CD4-positive, alpha-beta memory T cell (primary cell): ENCODE results near the gene ZNF92. TPM values are rescaled to one million over a fixed set of nuclear protein-coding genes. Genes with fewer than 3 reads are reported as not detected.
"Not testable (repeated sequence)": the region's sequence is repeated elsewhere in the genome, so short reads cannot be mapped to it uniquely, and the experiment has no call there.

Source experiments
- CTCF ChIA-PET: fragments of 350-600 bp; sonication (Branson Sonifier 250); formaldehyde crosslinking; loops from one replicate; lab custom pipeline; 2021; ENCODE audit warnings: inconsistent platforms; ENCODE audit not compliant: partially characterized antibody; lab: Charles Lee
- POLR2A ChIA-PET: fragments of 350-600 bp; sonication (Branson Sonifier 250); formaldehyde crosslinking; loops from one replicate; lab custom pipeline; 2021; ENCODE audit not compliant: partially characterized antibody; lab: Charles Lee
- DNase-seq, 5 donors: peaks; one replicate each; pipeline versions ENCODE4 v3.0.0 to v3.0.0-alpha.2; 2020 to 2022; ENCODE audit warnings: mixed read lengths in 1 of 5
- H3K27ac ChIP-seq: one replicate; pipeline ENCODE4 v1.7.0; 2013; ENCODE audit warnings: low read depth, low read length
- H3K27me3 ChIP-seq: 2 replicates; pipeline ENCODE4 v1.7.0; 2013; ENCODE audit warnings: mild to moderate bottlenecking, low read length, moderate library complexity; ENCODE audit not compliant: insufficient read depth
- H3K36me3 ChIP-seq: 2 replicates; pipeline ENCODE4 v1.7.0; 2013; ENCODE audit warnings: mild to moderate bottlenecking, low read length, moderate library complexity; ENCODE audit not compliant: insufficient read depth
- H3K4me1 ChIP-seq: 2 replicates; pipeline ENCODE4 v1.7.0; 2013; ENCODE audit warnings: mild to moderate bottlenecking, low read length, moderate library complexity; ENCODE audit not compliant: insufficient read depth
- H3K4me3 ChIP-seq, 2 donors: one replicate each; pipeline ENCODE4 v1.7.0; 2013; ENCODE audit warnings: low read length in 2 of 2, mild to moderate bottlenecking in 1 of 2
- H3K9me3 ChIP-seq, 2 donors: one replicate each; pipeline ENCODE4 v1.7.0; 2013; ENCODE audit warnings: low read length in 2 of 2, control low read depth in 1 of 2; ENCODE audit not compliant: control insufficient read depth in 1 of 2
- H3K27ac Mint-ChIP-seq, 7 donors: one replicate each; pipeline ENCODE4 v1.8.0; 2020 to 2021; ENCODE audit warnings: mixed read lengths in 7 of 7, mild to moderate bottlenecking in 6 of 7, inconsistent platforms in 3 of 7, moderate library complexity in 3 of 7
- H3K27me3 Mint-ChIP-seq, 2 donors: one replicate each; pipeline ENCODE4 v1.8.0; 2020 to 2021; ENCODE audit warnings: mixed read lengths in 2 of 2
- H3K36me3 Mint-ChIP-seq, 2 donors: one replicate each; pipeline ENCODE4 v1.8.0; 2020 to 2021; ENCODE audit warnings: mixed read lengths in 2 of 2, inconsistent platforms in 1 of 2, mild to moderate bottlenecking in 1 of 2
- H3K4me1 Mint-ChIP-seq, 4 donors: one replicate each; pipeline ENCODE4 v1.8.0; 2020 to 2021; ENCODE audit warnings: mixed read lengths in 4 of 4, mild to moderate bottlenecking in 1 of 4
- H3K4me3 Mint-ChIP-seq, 8 donors: one replicate each; pipeline ENCODE4 v1.8.0; 2020 to 2021; ENCODE audit warnings: mixed read lengths in 8 of 8, mild to moderate bottlenecking in 7 of 8, moderate library complexity in 6 of 8, inconsistent platforms in 3 of 8
- H3K9me3 Mint-ChIP-seq, 8 donors: one replicate each; pipeline ENCODE4 v1.8.0; 2020 to 2021; ENCODE audit warnings: mixed read lengths in 8 of 8, mild to moderate bottlenecking in 5 of 8, inconsistent platforms in 3 of 8, moderate library complexity in 1 of 8
- intact Hi-C: fragments of 100-400 bp; cut with micrococcal nuclease; formaldehyde crosslinking; loops from one replicate; pipeline ENCODE4 v1.15.1; 2023
- polyA plus RNA-seq, 2 donors: library from polyadenylated mRNA; unstranded; fragments of 300-500 nt; fragmentation: Illumina TruSeq; gene quantifications; one replicate each; pipeline ENCODE4 v1.2.3, GENCODE V29; 2021
- total RNA-seq, 2 experiments: library from RNA; stranded (reverse); gene quantifications; one replicate each; pipeline ENCODE4 v1.2.3, GENCODE V29; 2021

Gene ZNF92
- total and polyA plus RNA-seq, 4 experiments from 2014 or later, result 10.4 to 35.3 (median 24.1) TPM

GRCh38 chr7:65438598-65438997 lies 64.9 kb downstream of the ZNF92 start:
- Histone ChIP-seq H3K4me3 (no peak overlapping the region), H3K27ac (no peak overlapping the region), H3K36me3 (no peaks in the 10 kb centered on the region), H3K9me3 (no peaks in the 10 kb centered on the region), H3K4me1 (no peaks in the 10 kb centered on the region), H3K27me3 (no peaks in the 10 kb centered on the region)
- POLR2A ChIA-PET, result no interaction called here
- H3K27me3 Mint-ChIP-seq, result peaks cover 0 to 8% of the 10 kb centered on the region in 2 donors
- CTCF ChIA-PET, result no interaction called here
- intact Hi-C loops, result no loop called here
- no peak overlapping the region for H3K4me3 Mint-ChIP-seq
- DNase-seq, result no peak
- no peak overlapping the region for H3K27ac Mint-ChIP-seq
- H3K4me1 Mint-ChIP-seq, result peaks cover 0 to 2% (median 0%) of the 10 kb centered on the region in 4 donors
- H3K36me3 Mint-ChIP-seq, result no peaks in the 10 kb centered on the region
- H3K9me3 Mint-ChIP-seq, result peaks cover 0 to 3% (median 0%) of the 10 kb centered on the region in 8 donors

GRCh38 chr7:65441010-65441409 lies 67.4 kb downstream of the ZNF92 start:
- Mint-ChIP-seq H3K36me3 (no peaks in the 10 kb centered on the region), H3K27ac (no peak overlapping the region), H3K27me3 (peaks cover 0 to 2% of the 10 kb centered on the region in 2 donors), H3K4me3 (no peak overlapping the region), H3K4me1 (no peaks in the 10 kb centered on the region), H3K9me3 (peaks cover 0 to 2% (median 0%) of the 10 kb centered on the region in 8 donors)
- H3K9me3 ChIP-seq, result no peaks in the 10 kb centered on the region
- H3K27ac ChIP-seq, result no peak overlapping the region
- H3K4me3 ChIP-seq, result no peak overlapping the region
- ChIA-PET CTCF (interaction anchor here (1.1 to 1.5 kb wide), 2 partner anchors 13 to 19 kb away, joined by 4 read pairs; no protein-coding TSS in a partner anchor), POLR2A (interaction anchor here (0.7 kb wide), 1 partner anchor 12 kb away, joined by 3 read pairs; no protein-coding TSS in a partner anchor)
- intact Hi-C loops, result loop anchor here (10.0 kb wide), 1 partner anchor 486 kb away; no protein-coding TSS in a partner anchor
- no peaks in the 10 kb centered on the region for H3K4me1 ChIP-seq
- H3K36me3 ChIP-seq, result no peaks in the 10 kb centered on the region
- no peaks in the 10 kb centered on the region for H3K27me3 ChIP-seq
- no peak for DNase-seq

GRCh38 chr7:65444205-65444842 lies 70.7 kb downstream of the ZNF92 start:
- no peaks in the 10 kb centered on the region for H3K36me3 Mint-ChIP-seq
- ChIA-PET CTCF (no interaction called here), POLR2A (no interaction called here)
- peaks cover 0 to 11% (median 3%) of the 10 kb centered on the region in 8 donors for H3K9me3 Mint-ChIP-seq
- Histone ChIP-seq H3K9me3 (no peaks in the 10 kb centered on the region), H3K4me3 (no peak overlapping the region), H3K27me3 (no peaks in the 10 kb centered on the region), H3K36me3 (no peaks in the 10 kb centered on the region), H3K27ac (no peak overlapping the region), H3K4me1 (peaks cover 1% of the 10 kb centered on the region)
- H3K27me3 Mint-ChIP-seq, result peaks cover 0 to 2% of the 10 kb centered on the region in 2 donors
- DNase-seq, result no peak
- H3K4me1 Mint-ChIP-seq, result peaks cover 3 to 12% (median 5%) of the 10 kb centered on the region in 4 donors
- intact Hi-C loops, result loop anchor here (10.0 kb wide), 1 partner anchor 490 kb away; no protein-coding TSS in a partner anchor
- H3K27ac Mint-ChIP-seq, result no peak overlapping the region
- no peak overlapping the region for H3K4me3 Mint-ChIP-seq

- ChIA-PET CTCF (no interaction called here), POLR2A (no interaction called here)
- H3K4me1 Mint-ChIP-seq, result peaks cover 7 to 18% (median 11%) of the 10 kb centered on the region in 4 donors
- intact Hi-C loops, result loop anchor here (10.0 kb wide), 1 partner anchor 490 kb away; no protein-coding TSS in a partner anchor
- H3K27me3 Mint-ChIP-seq, result peaks cover 0 to 2% of the 10 kb centered on the region in 2 donors
- no peak overlapping the region for H3K27ac ChIP-seq
- no peak overlapping the region for H3K4me3 ChIP-seq
- peaks cover 0 to 11% (median 3%) of the 10 kb centered on the region in 8 donors for H3K9me3 Mint-ChIP-seq
- H3K36me3 ChIP-seq, result no peaks in the 10 kb centered on the region
- H3K9me3 ChIP-seq, result no peaks in the 10 kb centered on the region
- no peaks in the 10 kb centered on the region for H3K27me3 ChIP-seq
- no peaks in the 10 kb centered on the region for H3K36me3 Mint-ChIP-seq
- H3K27ac Mint-ChIP-seq, result no peak overlapping the region
- H3K4me1 ChIP-seq, result peaks cover 6% of the 10 kb centered on the region
- no peak for DNase-seq
- no peak overlapping the region for H3K4me3 Mint-ChIP-seq
Observed at GRCh38 chr7:65444899-65445823, 71.5 kb downstream of the ZNF92 start.

GRCh38 chr7:65447041-65447440 lies 73.4 kb downstream of the ZNF92 start:
- CTCF ChIA-PET, H3K27me3 Mint-ChIP-seq: not testable (repeated sequence)

GRCh38 chr7:65448816-65449504 lies 75.3 kb downstream of the ZNF92 start:
- peaks cover 13 to 33% (median 23%) of the 10 kb centered on the region in 4 donors for H3K4me1 Mint-ChIP-seq
- H3K36me3 Mint-ChIP-seq, result no peaks in the 10 kb centered on the region
- intact Hi-C loops, result loop anchor here (10.0 kb wide), 1 partner anchor 494 kb away; no protein-coding TSS in a partner anchor
- Histone ChIP-seq H3K4me1 (peaks cover 14% of the 10 kb centered on the region), H3K27me3 (no peaks in the 10 kb centered on the region), H3K4me3 (no peak overlapping the region), H3K9me3 (no peaks in the 10 kb centered on the region), H3K27ac (no peak overlapping the region), H3K36me3 (no peaks in the 10 kb centered on the region)
- no peak for DNase-seq
- H3K9me3 Mint-ChIP-seq, result peaks cover 0 to 11% (median 2%) of the 10 kb centered on the region in 8 donors
- ChIA-PET CTCF (no interaction called here), POLR2A (no interaction called here)
- peaks cover 0 to 1% of the 10 kb centered on the region in 2 donors for H3K27me3 Mint-ChIP-seq
- H3K27ac Mint-ChIP-seq, result no peak overlapping the region
- H3K4me3 Mint-ChIP-seq, result no peak overlapping the region

More at GRCh38 chr7:65447041-65447440, 73.4 kb downstream of the ZNF92 start:
- H3K4me3 Mint-ChIP-seq, H3K4me3 ChIP-seq, H3K36me3 ChIP-seq, H3K27ac ChIP-seq, H3K9me3 ChIP-seq, H3K36me3 Mint-ChIP-seq, H3K27me3 ChIP-seq, H3K27ac Mint-ChIP-seq, POLR2A ChIA-PET, DNase-seq: not testable (repeated sequence)
- peaks cover 11 to 27% (median 19%) of the 10 kb centered on the region in 4 donors for H3K4me1 Mint-ChIP-seq
- H3K9me3 Mint-ChIP-seq, result peaks cover 0 to 11% (median 3%) of the 10 kb centered on the region in 8 donors
- peaks cover 14% of the 10 kb centered on the region for H3K4me1 ChIP-seq
- intact Hi-C loops, result loop anchor here (10.0 kb wide), 1 partner anchor 492 kb away; no protein-coding TSS in a partner anchor
